DOHH2 (cell line): ENCODE results near the gene COX6B1.

Source experiments
- H3F3A ChIP-seq: fragments of 200-600 bp; sonication (generic), shearing (Covaris generic); 2 replicates; pipeline ENCODE4 v1.6.0; 2016; ENCODE audit warnings: antibody characterized with exemption, mild to moderate bottlenecking; ENCODE audit not compliant: control insufficient read depth, insufficient read depth
- H3K27ac ChIP-seq: fragments of 200-600 bp; sonication (generic); 2 replicates; pipeline ENCODE4 v1.5.1; 2014; ENCODE audit warnings: low read depth, mild to moderate bottlenecking, low read length, moderate library complexity
- H3K27me3 ChIP-seq: fragments of 200-600 bp; sonication (generic); 2 replicates; pipeline ENCODE4 v1.6.1; 2014; ENCODE audit warnings: mild to moderate bottlenecking, low read length, mixed read lengths; ENCODE audit not compliant: control insufficient read depth
- H3K36me3 ChIP-seq: fragments of 200-600 bp; sonication (generic); 2 replicates; pipeline ENCODE4 v1.6.1; 2014; ENCODE audit warnings: mild to moderate bottlenecking, low read length, moderate library complexity, mixed read lengths; ENCODE audit not compliant: control insufficient read depth
- H3K4me1 ChIP-seq: fragments of 200-600 bp; sonication (generic); 2 replicates; pipeline ENCODE4 v1.6.1; 2014; ENCODE audit warnings: mild to moderate bottlenecking, low read length, mixed read lengths; ENCODE audit not compliant: control insufficient read depth
- H3K4me2 ChIP-seq: fragments of 200-600 bp; sonication (generic); 2 replicates; pipeline ENCODE4 v1.6.0; 2014; ENCODE audit warnings: mild to moderate bottlenecking, low read length, moderate library complexity
- H3K4me3 ChIP-seq: fragments of 200-600 bp; sonication (generic); 2 replicates; pipeline ENCODE4 v1.5.1; 2014; ENCODE audit warnings: mild to moderate bottlenecking, low read length, mixed read lengths
- H3K79me2 ChIP-seq: fragments of 200-600 bp; sonication (generic); 2 replicates; pipeline ENCODE4 v1.6.1; 2014; ENCODE audit warnings: mild to moderate bottlenecking, low read length, mixed read lengths; ENCODE audit not compliant: control insufficient read depth
- H3K9me2 ChIP-seq: fragments of 200-600 bp; sonication (generic); replicated peaks from 2 replicates; pipeline ENCODE4 v1.6.1; 2014; ENCODE audit warnings: mild to moderate bottlenecking, low read length, mixed read lengths; ENCODE audit not compliant: control insufficient read depth
- H3K9me3 ChIP-seq: fragments of 200-600 bp; sonication (generic); 2 replicates; pipeline ENCODE4 v1.6.1; 2014; ENCODE audit warnings: antibody characterized with exemption, low read length, mixed read lengths; ENCODE audit not compliant: control insufficient read depth, insufficient read depth
- H4K20me1 ChIP-seq: fragments of 200-600 bp; sonication (generic); 2 replicates; pipeline ENCODE4 v1.6.0; 2014; ENCODE audit warnings: low read depth, mild to moderate bottlenecking, antibody characterized with exemption, low read length, moderate library complexity; ENCODE audit not compliant: control insufficient read depth, insufficient read depth
- EZH2phosphoT487 ChIP-seq: fragments of 200-600 bp; sonication (generic); IDR thresholded peaks from 2 replicates; pipeline ENCODE4 v1.6.1; 2017; ENCODE audit warnings: borderline replicate concordance, mild to moderate bottlenecking, antibody characterized with exemption, low read length, moderate library complexity, mixed read lengths
- TF ChIP-seq, protein P1 (sequence below): fragments of 200-600 bp; sonication (generic); IDR thresholded peaks from one replicate; pipeline ENCODE4 v1.5.1; 2014; ENCODE audit warnings: antibody characterized with exemption, mild to moderate bottlenecking, low read depth, low read length; ENCODE audit not compliant: poor library complexity, severe bottlenecking

COX6B1 gene

DNA sequence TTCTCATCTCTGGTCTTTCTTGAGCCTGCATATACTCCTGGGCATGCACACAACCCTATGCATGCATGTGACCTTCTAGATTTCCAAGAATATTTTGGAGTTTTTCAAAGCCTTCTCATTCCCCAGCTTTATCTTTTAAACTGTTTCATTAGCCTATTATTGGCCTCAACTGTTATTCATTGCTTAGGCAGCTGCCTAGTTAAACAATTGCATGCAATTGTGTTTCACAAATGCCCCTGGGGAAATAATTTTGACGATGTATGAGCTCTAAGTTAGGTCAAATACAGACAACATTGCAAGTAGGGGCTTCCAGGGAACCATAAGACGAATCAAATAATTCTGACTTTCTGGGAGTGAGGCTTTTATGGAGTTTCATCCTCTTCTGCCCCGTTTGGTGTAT is 15.9 kb downstream of the COX6B1 start:
- no peaks in the 10 kb centered on the region for H3K36me3 ChIP-seq
- H3F3A ChIP-seq, result no peaks in the 10 kb centered on the region
- H3K79me2 ChIP-seq, result no peaks in the 10 kb centered on the region
- no peaks in the 10 kb centered on the region for H4K20me1 ChIP-seq
- H3K4me3 ChIP-seq, result no peak overlapping the region
- TF ChIP-seq EZH2phosphoT487, result no peak
- TF ChIP-seq, protein P1, sequence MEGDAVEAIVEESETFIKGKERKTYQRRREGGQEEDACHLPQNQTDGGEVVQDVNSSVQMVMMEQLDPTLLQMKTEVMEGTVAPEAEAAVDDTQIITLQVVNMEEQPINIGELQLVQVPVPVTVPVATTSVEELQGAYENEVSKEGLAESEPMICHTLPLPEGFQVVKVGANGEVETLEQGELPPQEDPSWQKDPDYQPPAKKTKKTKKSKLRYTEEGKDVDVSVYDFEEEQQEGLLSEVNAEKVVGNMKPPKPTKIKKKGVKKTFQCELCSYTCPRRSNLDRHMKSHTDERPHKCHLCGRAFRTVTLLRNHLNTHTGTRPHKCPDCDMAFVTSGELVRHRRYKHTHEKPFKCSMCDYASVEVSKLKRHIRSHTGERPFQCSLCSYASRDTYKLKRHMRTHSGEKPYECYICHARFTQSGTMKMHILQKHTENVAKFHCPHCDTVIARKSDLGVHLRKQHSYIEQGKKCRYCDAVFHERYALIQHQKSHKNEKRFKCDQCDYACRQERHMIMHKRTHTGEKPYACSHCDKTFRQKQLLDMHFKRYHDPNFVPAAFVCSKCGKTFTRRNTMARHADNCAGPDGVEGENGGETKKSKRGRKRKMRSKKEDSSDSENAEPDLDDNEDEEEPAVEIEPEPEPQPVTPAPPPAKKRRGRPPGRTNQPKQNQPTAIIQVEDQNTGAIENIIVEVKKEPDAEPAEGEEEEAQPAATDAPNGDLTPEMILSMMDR, result no peak
- H3K4me2 ChIP-seq, result no peak overlapping the region
- H3K9me2 ChIP-seq, result no peaks in the 10 kb centered on the region
- no peaks in the 10 kb centered on the region for H3K4me1 ChIP-seq
- no peaks in the 10 kb centered on the region for H3K9me3 ChIP-seq
- H3K27me3 ChIP-seq, result no peaks in the 10 kb centered on the region
- no peak overlapping the region for H3K27ac ChIP-seq

DNA sequence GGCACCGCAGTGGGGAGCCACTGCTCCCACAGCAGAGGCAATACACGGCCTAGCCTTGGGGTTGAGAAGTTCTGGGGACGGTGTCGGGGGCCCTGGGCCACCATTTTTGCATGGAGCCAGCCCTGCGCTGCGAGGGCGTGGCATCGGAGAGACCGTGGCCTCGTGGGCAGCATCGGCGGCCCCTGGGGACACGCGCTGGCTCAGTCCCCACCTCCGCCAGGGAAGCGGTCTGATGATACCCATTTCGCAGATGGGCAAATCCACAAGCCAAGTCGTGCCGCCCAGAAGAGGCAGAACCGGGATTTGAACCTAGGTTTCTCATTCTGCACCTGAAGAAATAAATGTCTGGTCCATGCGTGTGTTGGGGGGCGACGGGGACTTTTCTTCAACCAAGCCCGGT is 17.0 kb downstream of the COX6B1 start:
- H3F3A ChIP-seq, result no peaks in the 10 kb centered on the region
- no peaks in the 10 kb centered on the region for H3K79me2 ChIP-seq
- H3K9me3 ChIP-seq, result no peaks in the 10 kb centered on the region
- TF ChIP-seq, protein P1, result no peak
- TF ChIP-seq EZH2phosphoT487, result no peak
- H3K36me3 ChIP-seq, result no peaks in the 10 kb centered on the region
- H3K4me1 ChIP-seq, result no peaks in the 10 kb centered on the region
- H3K27me3 ChIP-seq, result peaks cover 5% of the 10 kb centered on the region
- no peak overlapping the region for H3K4me3 ChIP-seq
- no peak overlapping the region for H3K27ac ChIP-seq
- H4K20me1 ChIP-seq, result no peaks in the 10 kb centered on the region
- H3K9me2 ChIP-seq, result no peaks in the 10 kb centered on the region
- H3K4me2 ChIP-seq, result no peak overlapping the region

DNA sequence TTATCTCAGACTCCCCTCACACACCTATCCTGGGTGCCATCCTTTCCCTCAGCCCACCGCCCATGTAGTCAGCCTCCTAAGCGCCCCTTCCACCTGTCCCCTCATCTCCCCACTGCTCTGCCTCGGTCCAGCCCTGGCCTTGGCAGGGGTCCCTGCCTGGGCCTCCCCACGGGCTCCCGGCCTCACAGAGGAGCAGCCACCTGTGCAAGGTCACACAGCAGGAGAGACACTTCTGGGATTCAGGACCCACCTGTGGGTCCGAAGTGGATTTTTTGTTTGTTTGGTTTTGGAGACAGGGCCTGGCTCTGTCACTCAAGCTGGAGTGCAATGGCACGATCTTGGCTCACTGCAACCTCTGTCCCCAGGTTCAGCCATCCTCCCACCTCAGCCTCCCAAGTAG is 17.5 kb downstream of the COX6B1 start:
- Histone ChIP-seq H3K4me3 (no peak overlapping the region), H3K27me3 (peaks cover 5% of the 10 kb centered on the region), H3F3A (no peaks in the 10 kb centered on the region), H3K4me2 (no peak overlapping the region), H3K9me3 (no peaks in the 10 kb centered on the region), H3K4me1 (no peaks in the 10 kb centered on the region), H3K9me2 (no peaks in the 10 kb centered on the region), H3K27ac (no peak overlapping the region), H3K36me3 (no peaks in the 10 kb centered on the region), H4K20me1 (no peaks in the 10 kb centered on the region), H3K79me2 (no peaks in the 10 kb centered on the region)
- TF ChIP-seq, protein P1, result no peak
- no peak for TF ChIP-seq EZH2phosphoT487
